Loucy (cell line): ENCODE results near the gene SNX25.

Experiments
- CTCF ChIP-seq: fragments of 200-600 bp; sonication (generic); conservative IDR thresholded peaks from 2 replicates; pipeline ENCODE4 v1.5.1; 2014; ENCODE audit warnings: mild to moderate bottlenecking, antibody characterized with exemption, low read length
- EZH2phosphoT487 ChIP-seq: fragments of 200-600 bp; IDR thresholded peaks from 2 replicates; pipeline ENCODE4 v1.6.1; 2018; ENCODE audit warnings: antibody characterized with exemption, mild to moderate bottlenecking, moderate library complexity, borderline replicate concordance

- no peak for TF ChIP-seq CTCF
- no peak for TF ChIP-seq EZH2phosphoT487
Measured at GRCh38 chr4:185358514-185358913, 149.1 kb downstream of the SNX25 start.
